HG03558 (cell line): Measurements from ENCODE around the gene STEAP4.
"Not testable (repeated sequence)": the region's sequence is repeated elsewhere in the genome, so short reads cannot be mapped to it uniquely, and the experiment has no call there.

Experiments
- ATAC-seq: cut with Tn5 transposase; IDR thresholded peaks from one replicate; pipeline ENCODE4 v1.9.1; 2021; ENCODE audit warnings: moderate number of reproducible peaks; ENCODE audit not compliant: unreplicated experiment; ENCODE audit errors: extremely low read depth

STEAP4 gene

GRCh38 chr7:88274856-88275255, 31.8 kb downstream of the STEAP4 start:
- ATAC-seq = not testable (repeated sequence)

DNA sequence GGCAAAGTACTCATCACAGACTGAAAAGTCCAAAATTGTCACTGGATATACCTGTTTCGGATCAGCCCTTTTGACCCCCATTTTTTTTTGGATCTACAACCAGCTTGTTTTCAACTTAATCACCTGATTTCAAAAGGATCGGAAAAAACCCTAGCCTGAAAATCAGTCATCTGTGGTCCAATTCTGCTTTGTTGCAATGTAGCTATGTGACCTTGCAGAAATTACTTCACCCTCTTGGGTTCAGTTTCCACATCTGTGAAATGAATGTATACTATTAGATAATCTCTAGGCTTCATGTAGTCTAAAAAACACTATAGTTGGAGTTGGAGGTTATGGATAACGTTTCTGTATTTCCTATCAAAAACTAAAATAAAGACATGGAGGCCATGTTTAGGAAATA, 37.1 kb downstream of the STEAP4 start:
- no peak for ATAC-seq

GRCh38 chr7:88268858-88269257, 37.8 kb downstream of the STEAP4 start:
- no peak for ATAC-seq

GRCh38 chr7:88268051-88268450, 38.6 kb downstream of the STEAP4 start:
- no peak for ATAC-seq

GRCh38 chr7:88267421-88267820, 39.3 kb downstream of the STEAP4 start:
- no peak for ATAC-seq

GRCh38 chr7:88264987-88265386, 41.7 kb downstream of the STEAP4 start:
- ATAC-seq = not testable (repeated sequence)

DNA sequence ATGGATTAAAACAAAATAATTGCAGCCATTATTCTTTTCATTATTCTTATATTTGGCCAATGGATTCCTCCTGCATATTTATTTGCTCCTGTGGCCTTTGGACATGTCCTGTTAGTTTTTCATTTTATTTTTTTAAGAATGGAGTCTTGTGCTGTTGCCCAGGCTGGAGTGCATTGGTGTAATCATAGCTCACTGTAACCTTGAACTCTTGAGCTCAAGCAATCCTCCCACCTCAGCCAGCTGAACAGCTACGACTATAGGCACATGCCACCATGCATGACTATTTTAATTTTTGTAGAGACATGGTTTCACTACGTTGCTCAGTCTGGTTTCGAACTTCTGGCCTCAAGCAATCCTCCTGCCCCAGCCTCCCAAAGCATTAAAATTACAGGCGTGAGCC, 44.1 kb downstream of the STEAP4 start:
- no peak for ATAC-seq

GRCh38 chr7:88260719-88261118, 46.0 kb downstream of the STEAP4 start:
- no peak for ATAC-seq

GRCh38 chr7:88259656-88260380, 46.9 kb downstream of the STEAP4 start:
- no peak for ATAC-seq

GRCh38 chr7:88258296-88258695, 48.4 kb downstream of the STEAP4 start:
- not testable (repeated sequence) for ATAC-seq

- no peak for ATAC-seq
Measured at GRCh38 chr7:88256906-88257305, 49.8 kb downstream of the STEAP4 start.

DNA sequence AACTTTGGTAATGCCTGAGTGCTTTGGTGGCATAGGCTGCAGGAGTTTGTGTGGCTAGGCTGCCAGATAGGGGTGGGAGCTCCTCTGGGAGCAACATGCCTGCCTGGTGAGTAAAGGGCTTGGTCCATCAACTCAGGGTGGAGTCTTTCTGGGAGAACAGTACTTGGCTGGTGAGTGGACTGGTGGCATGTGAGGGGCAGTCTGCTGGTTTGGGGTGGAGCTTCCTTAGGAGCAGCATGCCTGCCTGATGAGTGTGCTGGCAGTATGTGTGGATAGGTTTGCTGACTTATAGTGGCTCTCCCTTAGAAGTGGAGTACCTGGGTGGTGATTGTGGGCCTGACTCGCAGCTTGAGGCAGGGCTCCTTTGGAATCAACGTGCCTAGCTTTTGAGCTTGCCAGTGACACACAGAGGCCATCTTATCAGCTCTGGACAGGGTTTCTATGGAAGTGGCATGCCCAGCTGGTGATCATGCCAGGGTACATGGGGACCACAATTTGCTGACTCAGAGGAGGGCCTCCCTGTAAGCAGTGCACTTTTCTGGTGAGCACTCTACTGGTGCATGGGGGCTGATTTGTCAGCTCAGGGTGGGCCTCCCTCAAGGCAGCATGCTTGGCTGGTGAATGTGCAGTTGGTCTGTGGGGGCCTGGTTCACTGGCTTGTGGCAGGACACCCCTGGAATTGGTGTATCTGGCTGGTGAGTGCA, 51.8 kb downstream of the STEAP4 start:
- no peak for ATAC-seq

GRCh38 chr7:88253640-88254039, 53.1 kb downstream of the STEAP4 start:
- no peak for ATAC-seq

DNA sequence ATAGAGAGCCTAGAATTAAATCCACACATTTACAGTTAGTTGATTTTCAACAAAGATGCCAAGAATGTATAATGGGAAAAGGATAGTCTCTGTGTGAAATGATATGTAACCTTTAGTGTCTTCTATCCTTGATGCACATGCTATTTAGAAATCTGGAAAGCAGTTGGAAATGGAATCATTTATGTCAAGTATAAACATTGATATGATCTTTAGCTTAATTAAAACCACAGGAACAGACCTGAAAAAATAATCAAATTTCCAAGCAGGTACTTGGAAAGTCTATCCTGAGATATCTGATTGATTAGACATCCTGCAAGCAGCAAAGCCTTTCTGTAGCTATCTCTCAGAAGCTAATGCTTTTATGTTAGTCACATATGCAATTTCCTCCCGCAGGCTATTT, 62.4 kb downstream of the STEAP4 start:
- no peak for ATAC-seq

DNA sequence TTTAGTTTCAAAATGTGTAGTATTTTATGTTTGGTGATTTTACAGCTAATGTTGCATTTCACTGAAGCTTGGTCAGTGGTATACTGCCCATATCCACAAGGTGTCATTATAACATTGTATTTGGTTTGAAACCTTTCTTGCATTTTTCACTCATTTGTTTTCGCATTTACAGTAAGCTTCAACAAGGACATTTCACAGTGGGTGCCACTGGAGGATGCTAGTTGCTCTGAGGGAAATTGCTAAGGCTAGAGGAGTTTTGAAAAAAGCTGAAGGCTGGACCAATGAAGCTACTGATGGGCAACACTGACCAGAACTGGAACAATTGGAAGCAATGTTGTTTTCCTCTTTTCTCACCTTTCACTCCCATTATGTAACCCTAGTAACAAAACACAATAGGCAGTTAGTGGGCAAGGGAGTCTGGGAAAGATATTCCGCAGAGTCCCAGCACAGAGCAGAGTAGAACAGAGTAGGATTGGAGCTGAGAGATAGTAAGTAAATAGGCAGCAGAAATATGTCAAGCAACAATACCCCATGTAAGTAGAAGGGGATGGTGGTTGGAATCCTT, 63.3 kb downstream of the STEAP4 start:
- peak; percentile 76 for ATAC-seq

GRCh38 chr7:88239852-88240251, 66.8 kb downstream of the STEAP4 start:
- no peak for ATAC-seq

DNA sequence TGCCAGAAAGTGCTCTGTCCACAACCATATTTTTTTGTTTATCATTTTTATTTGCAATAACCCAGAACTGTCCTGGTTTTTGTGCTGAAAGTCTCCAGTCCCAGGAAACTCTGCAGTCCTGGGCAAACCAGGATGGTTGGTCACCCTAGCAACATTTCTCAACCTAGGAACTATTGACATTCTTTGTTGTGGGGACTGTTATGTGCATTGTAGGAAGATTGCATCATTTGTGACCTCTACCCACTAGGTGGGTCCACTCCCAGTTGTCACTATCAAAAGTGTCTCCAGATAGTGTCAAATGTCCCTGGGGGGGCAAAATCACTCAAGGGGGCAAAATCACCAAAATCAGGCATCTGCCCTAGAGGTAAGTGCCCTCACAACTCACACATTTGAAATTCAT, 72.9 kb downstream of the STEAP4 start:
- no peak for ATAC-seq

- ATAC-seq = no peak
Measured at GRCh38 chr7:88230646-88231045, 76.0 kb downstream of the STEAP4 start.

DNA sequence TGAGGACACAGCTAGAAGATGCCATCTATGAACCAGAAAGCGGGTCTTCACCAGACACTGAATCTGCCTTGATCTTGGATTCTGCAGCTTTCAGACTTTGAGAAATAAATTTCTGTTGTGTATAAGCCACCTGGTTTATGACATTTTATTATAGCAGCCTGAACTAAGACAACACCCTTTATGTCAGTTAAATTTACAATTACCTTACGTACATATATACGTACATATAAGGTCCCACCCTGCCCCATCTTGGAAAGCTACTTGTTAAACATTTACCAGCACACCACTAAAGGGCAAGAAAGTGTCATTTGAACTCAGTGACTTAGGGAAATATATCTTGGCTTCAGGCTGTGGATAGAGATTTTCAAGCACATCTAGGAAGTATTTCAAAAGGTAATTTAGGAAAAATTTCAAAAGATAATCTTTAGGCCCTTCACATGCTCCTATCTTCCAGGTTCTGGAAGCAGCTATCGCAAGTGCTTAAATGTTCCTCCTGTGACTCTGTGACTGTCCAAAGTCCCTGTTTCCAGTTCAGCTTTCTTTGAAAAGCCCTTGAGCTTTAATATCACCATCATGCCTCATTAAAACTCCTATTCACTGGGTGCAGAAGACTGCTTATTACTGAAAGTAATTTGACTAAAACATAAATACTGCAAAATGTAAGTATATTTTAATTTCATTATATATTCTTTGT, 77.2 kb downstream of the STEAP4 start:
- no peak for ATAC-seq

DNA sequence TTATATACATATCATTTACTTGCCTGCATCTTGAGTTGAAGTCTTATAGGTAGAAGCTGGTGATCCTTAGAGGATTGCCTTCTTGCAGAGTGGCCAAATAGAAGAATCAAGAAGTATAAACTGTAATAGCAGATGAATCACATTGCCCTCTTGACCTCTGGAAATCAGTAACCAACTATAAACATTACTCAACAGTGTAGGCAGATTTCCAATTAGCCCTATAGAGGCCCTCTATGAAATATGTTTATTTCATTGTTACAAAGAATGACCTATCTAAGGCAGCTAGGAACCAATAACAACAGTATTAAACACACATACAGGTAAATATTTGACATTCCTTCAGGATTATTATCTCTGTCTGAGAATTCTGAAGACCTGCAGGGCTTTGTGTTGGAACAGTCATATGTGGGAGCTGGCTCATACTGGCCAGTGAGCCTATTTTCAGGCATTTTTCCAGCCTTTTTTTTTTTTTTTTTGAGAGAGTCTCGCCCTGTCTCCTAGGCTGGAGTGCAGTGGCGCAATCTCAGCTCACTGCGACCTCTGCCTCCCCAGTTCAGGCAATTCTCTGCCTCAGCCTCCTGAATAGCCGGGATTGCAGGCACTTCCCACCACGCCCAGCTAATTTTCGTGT, 79.7 kb downstream of the STEAP4 start:
- ATAC-seq = no peak

GRCh38 chr7:88226201-88226600, 80.5 kb downstream of the STEAP4 start:
- no peak for ATAC-seq
